ENCODE data around the gene NCOA7.
"Not testable (repeated sequence)": the region's sequence is repeated elsewhere in the genome, so short reads cannot be mapped to it uniquely, and the experiment has no call there.

GRCh38 chr6:125911051-125911451 lies 120.3 kb downstream of the NCOA7 start:
- TF ChIP-seq CTCF, EP300, POLR2A (IDR thresholded peaks at IDR 0.05): not testable (repeated sequence)

All from upper lobe of left lung (tissue), 4 donors.